ENCODE data around the gene CIBAR2. TPM values are rescaled to one million over a fixed set of nuclear protein-coding genes. Genes with fewer than 3 reads are reported as not detected.

The CIBAR2 gene
- total RNA-seq, 1 experiment from 2014 or later, result not detected

DNA sequence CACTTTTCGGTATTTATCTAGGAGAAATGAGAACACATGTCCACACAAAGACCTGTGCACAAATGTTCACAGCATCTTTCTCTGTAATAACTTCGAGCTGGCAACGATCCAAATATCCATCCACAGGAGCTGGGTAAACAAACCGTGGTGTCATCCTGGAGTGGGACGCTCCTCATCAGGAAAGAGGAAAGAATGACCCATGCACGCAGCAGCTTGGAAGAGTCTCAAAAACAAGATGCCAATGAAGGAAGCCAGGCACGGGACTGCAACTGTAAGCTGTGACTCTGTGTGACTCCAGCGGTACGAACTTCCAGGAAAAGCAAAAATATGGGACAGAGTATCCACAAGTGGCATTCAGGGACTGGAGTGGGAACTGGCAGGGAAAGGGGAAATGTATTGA is 36.7 kb upstream of the CIBAR2 start:
- Histone ChIP-seq H2BK15ac (ENCODE audit: low read depth, low read length) (no peak overlapping the region), H3K56ac (ENCODE audit: insufficient read length, low read depth, low read length) (no peak overlapping the region), H3K4ac (ENCODE audit: low read depth, low read length) (no peak overlapping the region), H3K27me3 (ENCODE audit: insufficient read depth, low read length) (no peaks in the 10 kb centered on the region), H3K23ac (ENCODE audit: insufficient read length, low read depth, low read length) (no peak overlapping the region), H3K4me2 (ENCODE audit: insufficient read depth, insufficient read length, low read length) (no peak overlapping the region), H3K79me2 (ENCODE audit: insufficient read depth, low read length) (no peaks in the 10 kb centered on the region), H4K91ac (ENCODE audit: insufficient read length, low read depth, low read length) (no peak overlapping the region), H3K9ac (ENCODE audit: extremely low read depth, insufficient read length, low read length) (no peak overlapping the region), H4K8ac (replicated peaks; ENCODE audit: insufficient read length, low read depth, low read length) (no peak overlapping the region), H3T11ph (ENCODE audit: low read length) (no peak overlapping the region), H2BK120ac (ENCODE audit: low read depth, low read length, poor library complexity, severe bottlenecking) (no peak overlapping the region), H2BK20ac (ENCODE audit: low read depth, low read length, poor library complexity, severe bottlenecking) (no peak overlapping the region), H4K20me1 (ENCODE audit: control insufficient read depth, insufficient read depth, insufficient read length) (no peaks in the 10 kb centered on the region), H3K27ac (ENCODE audit: insufficient read length, low read depth, low read length) (no peak overlapping the region), H3K79me1 (ENCODE audit: insufficient read depth, low read depth, low read length, poor library complexity, severe bottlenecking) (no peaks in the 10 kb centered on the region), H2AK5ac (ENCODE audit: insufficient read length, low read length) (no peak overlapping the region), H3K23me2 (ENCODE audit: insufficient read length, low read depth, low read length, poor library complexity, severe bottlenecking) (no peaks in the 10 kb centered on the region), H3K18ac (ENCODE audit: insufficient read length, low read depth, low read length) (no peak overlapping the region), H2BK5ac (ENCODE audit: insufficient read length, low read length) (no peak overlapping the region), H2AFZ (ENCODE audit: low read length) (no peak overlapping the region), H2BK12ac (ENCODE audit: insufficient read length, low read depth, low read length) (no peak overlapping the region), H3K4me1 (ENCODE audit: insufficient read depth, low read length) (no peaks in the 10 kb centered on the region), H4K5ac (ENCODE audit: insufficient read length, low read depth, low read length) (no peak overlapping the region), H3K14ac (ENCODE audit: insufficient read depth, low read length) (no peak overlapping the region), H3K9me3 (ENCODE audit: control insufficient read depth, low read depth, low read length) (no peaks in the 10 kb centered on the region)
- DNase-seq, result no peak
- Mint-ChIP-seq H3K36me3 (ENCODE audit: insufficient read depth in 1 of 3, low read depth in 3 of 3) (no peaks in the 10 kb centered on the region; a peak in 1 of 7 replicates), H3K9me3 (no peaks in the 10 kb centered on the region), H3K4me3 (no peak overlapping the region), H3K4me1 (peaks cover 3 to 8% of the 10 kb centered on the region in 2 experiments; a peak in 3 of 4 replicates), H3K27me3 (ENCODE audit: low read depth) (peaks cover 4% of the 10 kb centered on the region), H3K27ac (no peak overlapping the region)
- no CpG with 5 or more reads among the region's 9 CpGs for WGBS (ENCODE audit: extremely low coverage, insufficient read length, low lambda C conversion rate)
- TF ChIP-seq, protein P1, sequence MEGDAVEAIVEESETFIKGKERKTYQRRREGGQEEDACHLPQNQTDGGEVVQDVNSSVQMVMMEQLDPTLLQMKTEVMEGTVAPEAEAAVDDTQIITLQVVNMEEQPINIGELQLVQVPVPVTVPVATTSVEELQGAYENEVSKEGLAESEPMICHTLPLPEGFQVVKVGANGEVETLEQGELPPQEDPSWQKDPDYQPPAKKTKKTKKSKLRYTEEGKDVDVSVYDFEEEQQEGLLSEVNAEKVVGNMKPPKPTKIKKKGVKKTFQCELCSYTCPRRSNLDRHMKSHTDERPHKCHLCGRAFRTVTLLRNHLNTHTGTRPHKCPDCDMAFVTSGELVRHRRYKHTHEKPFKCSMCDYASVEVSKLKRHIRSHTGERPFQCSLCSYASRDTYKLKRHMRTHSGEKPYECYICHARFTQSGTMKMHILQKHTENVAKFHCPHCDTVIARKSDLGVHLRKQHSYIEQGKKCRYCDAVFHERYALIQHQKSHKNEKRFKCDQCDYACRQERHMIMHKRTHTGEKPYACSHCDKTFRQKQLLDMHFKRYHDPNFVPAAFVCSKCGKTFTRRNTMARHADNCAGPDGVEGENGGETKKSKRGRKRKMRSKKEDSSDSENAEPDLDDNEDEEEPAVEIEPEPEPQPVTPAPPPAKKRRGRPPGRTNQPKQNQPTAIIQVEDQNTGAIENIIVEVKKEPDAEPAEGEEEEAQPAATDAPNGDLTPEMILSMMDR (conservative IDR thresholded peaks at IDR 0.05), result no peak

Measured in H9 (cell line).